ENCODE data around the gene NCOR1. TPM values are rescaled to one million over a fixed set of nuclear protein-coding genes. Genes with fewer than 3 reads are reported as not detected.
A peak's percentile ranks its signal among the peaks of the same experiment; 100 is the strongest.
"Not testable (repeated sequence)": the region's sequence is repeated elsewhere in the genome, so short reads cannot be mapped to it uniquely, and the experiment has no call there.

NCOR1 gene
- total RNA-seq, 1 donor from 2014 or later = 81.0 TPM

GRCh38 chr17:16215002-16215272, 397 bp downstream of the NCOR1 start:
- peak in 1 of 2 donors; percentile 72 for DNase-seq (ENCODE audit: low spot score in 2 of 2)
- TF ChIP-seq CTCF (IDR thresholded peaks at IDR 0.05) = no peak
- no peaks in the 10 kb centered on the region for H3K9me3 ChIP-seq
- no peaks in the 10 kb centered on the region for H3K36me3 ChIP-seq
- H3K27me3 ChIP-seq = no peaks in the 10 kb centered on the region
- peak overlapping the region; percentile 95 to 98 for H3K27ac ChIP-seq
- intact Hi-C loops (cut with DNase I) = loop anchor here (1.0 to 2.0 kb wide), 2 partner anchors 72 to 138 kb away; partner anchors contain the start of gene CENPV
- H3K4me3 ChIP-seq = peak overlapping the region; percentile 84 to 97
- peaks cover 0 to 12% of the 10 kb centered on the region in 2 donors for H3K4me1 ChIP-seq

- no peak for DNase-seq (ENCODE audit: low spot score in 2 of 2)
- H3K4me1 ChIP-seq = peaks cover 0 to 12% of the 10 kb centered on the region in 2 donors
- intact Hi-C loops (cut with DNase I) = loop anchor here (1.0 to 2.0 kb wide), 2 partner anchors 73 to 138 kb away; partner anchors contain the start of gene CENPV
Observed at GRCh38 chr17:16214190-16215001, 938 bp downstream of the NCOR1 start.

GRCh38 chr17:16212793-16213192, 2.5 kb downstream of the NCOR1 start:
- intact Hi-C loops (cut with DNase I) = no loop called here
- no peaks in the 10 kb centered on the region for H3K36me3 ChIP-seq
- H3K27me3 ChIP-seq = no peaks in the 10 kb centered on the region
- peaks cover 0 to 10% of the 10 kb centered on the region in 2 donors for H3K4me1 ChIP-seq
- no peak overlapping the region for H3K4me3 ChIP-seq
- no peak for TF ChIP-seq CTCF (IDR thresholded peaks at IDR 0.05)
- H3K27ac ChIP-seq = no peak overlapping the region
- DNase-seq (ENCODE audit: low spot score in 2 of 2) = no peak
- H3K9me3 ChIP-seq = no peaks in the 10 kb centered on the region

More at GRCh38 chr17:16214190-16215001, 938 bp downstream of the NCOR1 start:
- no peaks in the 10 kb centered on the region for H3K9me3 ChIP-seq
- no peak for TF ChIP-seq CTCF (IDR thresholded peaks at IDR 0.05)
- no peaks in the 10 kb centered on the region for H3K27me3 ChIP-seq
- peak overlapping the region; percentile 95 to 98 for H3K27ac ChIP-seq
- H3K36me3 ChIP-seq = no peaks in the 10 kb centered on the region
- peak overlapping the region; percentile 84 to 97 for H3K4me3 ChIP-seq

GRCh38 chr17:16211590-16211989, 3.7 kb downstream of the NCOR1 start:
- Histone ChIP-seq H3K4me3 (no peak overlapping the region), H3K27ac (no peak overlapping the region), H3K36me3 (no peaks in the 10 kb centered on the region), H3K4me1 (peaks cover 0 to 9% of the 10 kb centered on the region in 2 donors), H3K9me3 (no peaks in the 10 kb centered on the region), H3K27me3 (no peaks in the 10 kb centered on the region)
- DNase-seq (ENCODE audit: low spot score in 2 of 2) = no peak
- intact Hi-C loops (cut with DNase I) = no loop called here
- TF ChIP-seq CTCF (IDR thresholded peaks at IDR 0.05) = no peak

GRCh38 chr17:16204763-16205162, 10.6 kb downstream of the NCOR1 start:
- peaks cover 3 to 21% of the 10 kb centered on the region in 2 donors for H3K4me1 ChIP-seq
- H3K4me3 ChIP-seq; H3K27me3 ChIP-seq; H3K27ac ChIP-seq; H3K36me3 ChIP-seq; intact Hi-C loops (cut with DNase I); DNase-seq (ENCODE audit: low spot score in 2 of 2); H3K9me3 ChIP-seq: not testable (repeated sequence)

- Histone ChIP-seq H3K4me1 (peaks cover 3 to 27% of the 10 kb centered on the region in 2 donors), H3K27ac (peak overlapping the region; percentile 54 to 88), H3K4me3 (peak overlapping the region in 1 of 2 donors; percentile 41)
- H3K36me3 ChIP-seq; H3K27me3 ChIP-seq; H3K9me3 ChIP-seq; intact Hi-C loops (cut with DNase I); DNase-seq (ENCODE audit: low spot score in 2 of 2): not testable (repeated sequence)
Observed at GRCh38 chr17:16202554-16203500, 12.5 kb downstream of the NCOR1 start.

- peak overlapping the region; percentile 54 to 88 for H3K27ac ChIP-seq
- H3K9me3 ChIP-seq; H3K27me3 ChIP-seq; H3K4me3 ChIP-seq; intact Hi-C loops (cut with DNase I); DNase-seq (ENCODE audit: low spot score in 2 of 2): not testable (repeated sequence)
- H3K4me1 ChIP-seq = peaks cover 3 to 27% of the 10 kb centered on the region in 2 donors
- H3K36me3 ChIP-seq = peaks cover 5 to 12% of the 10 kb centered on the region in 2 donors
Observed at GRCh38 chr17:16201693-16202131, 13.6 kb downstream of the NCOR1 start.

Data from ascending aorta (tissue), 2 donors.